SK-N-SH treated with all-trans-retinoic acid at 6 μM for 48 hours (cell line): ENCODE results near the gene MAP2K6.

Source experiments
- ARNTL ChIP-seq: fragments of 450-650 bp; formaldehyde crosslinking; IDR thresholded peaks from 2 replicates; pipeline ENCODE4 v1.5.0; 2020; ENCODE audit warnings: low read depth, mild to moderate bottlenecking, moderate library complexity, borderline replicate concordance
- PATZ1 ChIP-seq: fragments of 250-450 bp; sonication (Bioruptor Pico); IDR thresholded peaks from 2 replicates; pipeline ENCODE4 v1.8.0; 2020; ENCODE audit warnings: mild to moderate bottlenecking, moderate library complexity, borderline replicate concordance
- RARB ChIP-seq: fragments of 250-450 bp; sonication (Bioruptor Pico); IDR thresholded peaks from 2 replicates; pipeline ENCODE4 v1.8.0; 2021; ENCODE audit warnings: mild to moderate bottlenecking, moderate library complexity
- ZC3H10 ChIP-seq: fragments of 250-450 bp; sonication (Bioruptor Pico); IDR thresholded peaks from 2 replicates; pipeline ENCODE4 v1.5.1; 2021; ENCODE audit warnings: mild to moderate bottlenecking, moderate library complexity
- ZNF8 ChIP-seq: fragments of 450-650 bp; formaldehyde crosslinking; IDR thresholded peaks from 2 replicates; pipeline ENCODE4 v1.5.0; 2020; ENCODE audit warnings: mild to moderate bottlenecking, moderate library complexity

- TF ChIP-seq ZNF8 (CRISPR knock-in tag) (no peak), PATZ1 (no peak), ARNTL (CRISPR knock-in tag) (no peak), RARB (no peak), ZC3H10 (CRISPR knock-in tag) (no peak)
Measured at GRCh38 chr17:69574257-69575197, 160.0 kb downstream of the MAP2K6 start.
